ENCODE data around the gene MAD1L1.

GRCh38 chr7:1894906-1895663 lies 337.7 kb downstream of the MAD1L1 start:
- TF ChIP-seq CTCF (IDR thresholded peaks at IDR 0.05) = no peak
- TF ChIP-seq SP1 (CRISPR knock-in tag; conservative IDR thresholded peaks at IDR 0.05) = no peak
- no peak for TF ChIP-seq MLX (CRISPR knock-in tag; IDR thresholded peaks at IDR 0.05)
- TF ChIP-seq ESRRA (CRISPR knock-in tag; IDR thresholded peaks at IDR 0.05; ENCODE audit: borderline replicate concordance) = no peak
- TF ChIP-seq MAX (CRISPR knock-in tag; IDR thresholded peaks at IDR 0.05) = no peak
- no peak for TF ChIP-seq ZSCAN18 (CRISPR knock-in tag; IDR thresholded peaks at IDR 0.05)
- no peak for TF ChIP-seq AFF4 (CRISPR knock-in tag; IDR thresholded peaks at IDR 0.05; ENCODE audit: borderline replicate concordance)
- no peak for TF ChIP-seq NFYB (CRISPR knock-in tag; conservative IDR thresholded peaks at IDR 0.05; ENCODE audit: low read depth)
- no peak for TF ChIP-seq NR1H2 (CRISPR knock-in tag; IDR thresholded peaks at IDR 0.05)
